ENCODE data around the gene CEACAM4.

DNA sequence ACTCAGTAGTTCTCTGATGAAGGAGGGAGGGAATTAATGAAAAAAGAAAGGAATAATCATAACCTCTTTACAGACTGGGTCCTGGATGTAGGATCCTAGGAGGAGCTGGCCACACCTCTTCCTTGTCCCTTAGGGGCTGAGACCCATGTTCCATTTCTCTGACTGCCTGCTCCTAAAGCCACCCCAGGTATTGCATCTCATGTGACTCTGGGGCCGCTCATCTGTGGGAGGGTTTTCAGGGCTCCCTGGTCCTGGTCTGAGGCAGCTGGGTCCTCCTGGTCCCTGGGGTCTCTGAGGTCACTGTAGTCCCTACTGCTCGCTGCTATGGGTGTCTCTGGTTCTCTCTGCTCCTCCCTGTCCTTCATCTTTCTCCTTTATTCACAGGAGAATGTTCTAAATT is 48.0 kb downstream of the CEACAM4 start:
- no peak for TF ChIP-seq POLR2A (IDR thresholded peaks at IDR 0.05; ENCODE audit: low read length)
- no peak for TF ChIP-seq GATA1 (IDR thresholded peaks at IDR 0.05; ENCODE audit: low read depth, low read length)

Measured in erythroblast (primary cell).